Activated T-cell treated with anti-CD3 and anti-CD28 coated beads for 24 hours (primary cell): ENCODE measurements around the gene TNFSF12.

Experiments
- DNase-seq: peaks from one replicate; pipeline ENCODE4 v3.0.0-alpha.2; 2020; ENCODE audit warnings: low read depth

Gene TNFSF12

GRCh38 chr17:7570351-7570750, 21.5 kb downstream of the TNFSF12 start:
- DNase-seq = no peak

- DNase-seq = no peak
Observed at GRCh38 chr17:7572338-7572587, 23.4 kb downstream of the TNFSF12 start.

GRCh38 chr17:7572588-7573323, 23.9 kb downstream of the TNFSF12 start:
- peak; percentile 99 for DNase-seq

- peak; percentile 86 for DNase-seq
Observed at GRCh38 chr17:7573324-7574080, 24.6 kb downstream of the TNFSF12 start.

GRCh38 chr17:7574176-7574953, 25.5 kb downstream of the TNFSF12 start:
- no peak for DNase-seq

- no peak for DNase-seq
Observed at GRCh38 chr17:7575481-7575883, 26.6 kb downstream of the TNFSF12 start.

GRCh38 chr17:7575959-7576358, 27.1 kb downstream of the TNFSF12 start:
- no peak for DNase-seq

- DNase-seq = no peak
Observed at GRCh38 chr17:7576432-7576937, 27.6 kb downstream of the TNFSF12 start.

GRCh38 chr17:7577327-7578199, 28.7 kb downstream of the TNFSF12 start:
- no peak for DNase-seq

GRCh38 chr17:7579001-7579833, 30.4 kb downstream of the TNFSF12 start, which contains the start of gene CD68:
Gene CD68, plus strand, starts transcription at chr17:7579638. Its CDS starts 40 bp downstream, at chr17:7579678.
- peak; percentile 73 for DNase-seq

- DNase-seq = no peak
Observed at GRCh38 chr17:7579834-7580603, 31.2 kb downstream of the TNFSF12 start.

- DNase-seq = no peak
Observed at GRCh38 chr17:7580604-7581575, 32.0 kb downstream of the TNFSF12 start.

GRCh38 chr17:7582396-7583252, 33.8 kb downstream of the TNFSF12 start:
- no peak for DNase-seq

GRCh38 chr17:7583253-7584109, 34.6 kb downstream of the TNFSF12 start, which contains the start of gene MPDU1:
Gene MPDU1, plus strand, starts transcription at chr17:7583852. Its CDS starts 11 bp downstream, at chr17:7583863.
- DNase-seq = peak; percentile 94

- DNase-seq = no peak
Observed at GRCh38 chr17:7586673-7587419, 38.0 kb downstream of the TNFSF12 start.
